Stimulated activated naive CD8-positive, alpha-beta T cell treated with anti-CD3 and anti-CD28 coated beads, Interleukin-15, amount 100 ng/mL, for 72 hours (primary cell): ENCODE measurements around the gene STYXL1.
"Not testable (repeated sequence)": the region's sequence is repeated elsewhere in the genome, so short reads cannot be mapped to it uniquely, and the experiment has no call there.

Experiments used
- ATAC-seq: fragments of 150-1000 bp; cut with Tn5 transposase; 2 replicates; pipeline ENCODE4 v1.10.0; 2021; ENCODE audit warnings: mild to moderate bottlenecking, moderate library complexity
- DNase-seq, 2 donors: peaks; one replicate each; pipeline ENCODE4 v3.0.0; 2021 to 2022
- H3K27ac Mint-ChIP-seq, 2 donors: one replicate each; pipeline ENCODE4 v1.8.0; 2022; ENCODE audit warnings: mild to moderate bottlenecking in 2 of 2, mixed read lengths in 2 of 2, moderate library complexity in 2 of 2
- H3K27me3 Mint-ChIP-seq: one replicate; pipeline ENCODE4 v1.8.0; 2022; ENCODE audit warnings: mixed read lengths
- H3K4me1 Mint-ChIP-seq: one replicate; pipeline ENCODE4 v1.8.0; 2022; ENCODE audit warnings: mild to moderate bottlenecking, mixed read lengths
- H3K4me3 Mint-ChIP-seq, 2 donors: one replicate each; pipeline ENCODE4 v1.8.0; 2022; ENCODE audit warnings: mild to moderate bottlenecking in 2 of 2, mixed read lengths in 2 of 2, moderate library complexity in 1 of 2
- H3K9me3 Mint-ChIP-seq, 2 donors: one replicate each; pipeline ENCODE4 v1.8.0; 2022; ENCODE audit warnings: mixed read lengths in 2 of 2

Gene STYXL1, protein sequence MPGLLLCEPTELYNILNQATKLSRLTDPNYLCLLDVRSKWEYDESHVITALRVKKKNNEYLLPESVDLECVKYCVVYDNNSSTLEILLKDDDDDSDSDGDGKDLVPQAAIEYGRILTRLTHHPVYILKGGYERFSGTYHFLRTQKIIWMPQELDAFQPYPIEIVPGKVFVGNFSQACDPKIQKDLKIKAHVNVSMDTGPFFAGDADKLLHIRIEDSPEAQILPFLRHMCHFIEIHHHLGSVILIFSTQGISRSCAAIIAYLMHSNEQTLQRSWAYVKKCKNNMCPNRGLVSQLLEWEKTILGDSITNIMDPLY

DNA sequence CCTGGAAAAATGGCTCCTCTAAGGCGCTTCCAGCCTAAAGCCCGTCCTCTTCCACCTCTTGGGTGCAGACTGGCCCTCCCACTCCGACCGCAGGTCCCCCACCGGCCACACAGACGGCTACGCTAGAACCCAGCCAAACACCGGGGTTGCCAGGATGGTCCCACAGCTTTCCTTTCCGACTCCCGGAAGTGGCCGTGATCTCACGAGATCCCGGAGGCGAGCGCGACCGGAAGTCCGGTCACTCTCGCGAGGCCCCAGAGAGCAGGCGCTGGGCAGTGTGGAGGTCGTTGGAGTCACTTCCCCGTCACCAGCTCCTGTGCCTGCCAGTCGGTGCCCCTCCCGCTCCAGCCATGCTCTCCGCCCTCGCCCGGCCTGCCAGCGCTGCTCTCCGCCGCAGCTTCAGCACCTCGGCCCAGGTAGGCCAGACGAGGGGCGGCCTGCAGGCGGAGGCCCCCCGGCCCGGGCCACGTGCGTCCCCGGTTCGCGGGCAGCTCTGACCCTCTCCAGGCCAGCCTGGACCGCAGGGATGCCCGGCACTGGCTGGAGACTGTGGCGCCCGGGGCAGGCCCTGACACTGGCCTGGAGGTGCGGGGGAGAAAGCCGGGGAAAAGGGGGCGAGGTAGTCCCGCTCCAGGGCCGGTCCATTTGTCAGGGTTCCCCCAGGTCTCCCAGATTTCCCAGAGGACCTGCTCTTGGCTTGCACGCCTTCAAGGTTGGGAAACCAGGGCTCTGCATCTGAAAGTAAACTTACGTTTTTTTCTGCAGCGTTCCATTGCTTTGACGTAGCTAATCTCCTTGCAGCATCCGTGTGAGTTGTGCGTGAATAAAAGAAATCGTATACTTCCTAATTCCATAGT is at the start of gene STYXL1, which contains the start of gene MDH2:
Gene STYXL1 (minus strand): TSS at position 190 of the 857 bp plus-strand sequence. CDS start 17,477 bp downstream, outside the sequence.
Gene MDH2 (plus strand): TSS at position 296 of the 857 bp plus-strand sequence. CDS start 55 bp downstream, at position 351.
- H3K4me1 Mint-ChIP-seq = peaks cover 54% of the 10 kb centered on the region
- H3K9me3 Mint-ChIP-seq = no peaks in the 10 kb centered on the region
- H3K27ac Mint-ChIP-seq = peak within 1 kb of the TSS; percentile 99
- DNase-seq (peak; percentile 85 to 94), ATAC-seq (peak; percentile 98)
- H3K27me3 Mint-ChIP-seq = no peaks in the 10 kb centered on the region
- H3K4me3 Mint-ChIP-seq = peak within 1 kb of the TSS; percentile 98

DNA sequence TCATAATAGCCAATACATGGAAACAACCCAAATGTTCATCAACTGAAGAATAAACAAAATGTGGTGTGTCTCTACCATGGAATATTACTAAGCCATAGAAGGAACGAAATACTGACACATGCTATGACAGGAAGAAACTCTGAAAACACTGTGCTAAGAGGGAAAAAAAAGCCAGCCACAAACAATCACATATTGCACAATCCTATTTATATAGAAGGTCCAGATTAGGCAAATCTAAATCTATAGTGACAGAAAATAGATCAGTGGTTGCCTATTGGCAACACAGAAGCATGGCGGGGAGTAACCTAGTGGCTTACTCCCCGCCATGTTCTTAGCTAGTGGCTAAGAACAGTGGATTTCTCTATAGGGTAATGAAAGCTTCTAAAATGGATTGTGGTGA is 48.1 kb upstream of the STYXL1 start:
- H3K4me1 Mint-ChIP-seq = no peaks in the 10 kb centered on the region
- DNase-seq = no peak
- H3K27me3 Mint-ChIP-seq = peaks cover 15% of the 10 kb centered on the region
- H3K4me3 Mint-ChIP-seq = no peak overlapping the region
- no peak overlapping the region for H3K27ac Mint-ChIP-seq
- ATAC-seq = no peak
- H3K9me3 Mint-ChIP-seq = no peaks in the 10 kb centered on the region

DNA sequence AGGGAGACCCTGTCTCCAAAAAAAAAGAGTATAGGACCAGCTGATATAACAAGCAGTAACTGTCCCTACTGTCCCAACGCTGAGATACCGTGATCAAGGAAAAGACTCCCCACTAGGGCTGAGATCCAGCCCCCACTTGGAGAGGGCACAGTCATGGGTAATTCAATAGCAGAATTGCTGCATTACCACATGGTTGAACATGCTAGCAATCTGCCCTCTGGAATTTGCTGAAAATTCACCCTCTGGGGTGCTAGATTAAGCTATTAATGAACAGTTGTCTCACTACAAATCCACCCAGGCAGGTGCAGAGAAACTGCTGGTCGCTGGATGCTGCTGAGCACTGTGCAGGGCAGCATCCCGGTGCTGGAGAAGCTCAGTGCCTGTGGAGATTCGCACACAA is 46.5 kb upstream of the STYXL1 start:
- not testable (repeated sequence) for H3K9me3 Mint-ChIP-seq, H3K4me3 Mint-ChIP-seq, H3K27ac Mint-ChIP-seq, ATAC-seq, H3K4me1 Mint-ChIP-seq, DNase-seq
- H3K27me3 Mint-ChIP-seq = peaks cover 23% of the 10 kb centered on the region

DNA sequence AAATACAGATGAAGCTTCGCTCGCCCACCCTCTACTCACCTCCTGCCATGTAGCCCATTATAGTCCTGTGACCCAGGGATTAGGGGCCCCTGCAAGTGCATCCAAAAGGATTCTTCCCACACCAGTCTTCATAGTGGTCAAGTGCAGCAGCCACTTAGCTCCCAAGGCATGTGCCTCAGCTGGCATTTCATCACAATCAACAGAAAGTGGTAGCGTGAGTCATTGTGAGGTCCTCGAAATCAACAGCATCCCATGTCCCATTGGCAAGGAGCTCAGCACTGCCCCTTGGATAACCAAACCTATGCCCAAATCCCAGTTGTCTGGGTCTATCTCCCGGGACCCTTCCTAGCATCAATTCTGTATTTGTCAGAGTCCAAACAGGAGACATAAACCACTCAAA is 45.7 kb upstream of the STYXL1 start:
- not testable (repeated sequence) for ATAC-seq, H3K4me3 Mint-ChIP-seq, H3K9me3 Mint-ChIP-seq, H3K4me1 Mint-ChIP-seq, DNase-seq, H3K27ac Mint-ChIP-seq
- peaks cover 23% of the 10 kb centered on the region for H3K27me3 Mint-ChIP-seq

DNA sequence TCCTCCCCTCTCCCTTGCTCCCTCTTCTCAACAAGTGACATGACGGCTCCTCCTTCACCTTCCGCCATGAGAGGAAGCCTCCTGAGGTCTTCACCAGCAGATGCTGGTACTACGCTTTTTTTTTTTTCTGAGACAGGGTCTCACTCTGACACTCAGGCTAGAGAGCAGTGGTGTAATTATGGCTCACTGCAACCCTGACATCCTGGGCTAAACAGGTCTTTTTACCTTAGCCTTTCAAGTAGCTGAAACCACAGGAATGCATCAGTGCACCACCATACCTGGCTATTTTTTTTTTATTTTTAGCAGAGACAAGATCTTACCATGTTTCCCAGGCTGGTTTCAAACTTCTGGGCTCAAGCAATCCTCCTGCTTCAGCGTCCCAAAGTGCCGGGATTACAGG is 43.7 kb upstream of the STYXL1 start:
- DNase-seq = no peak
- Mint-ChIP-seq H3K27ac (peak overlapping the region in 1 of 2 donors; percentile 72), H3K9me3 (no peaks in the 10 kb centered on the region), H3K27me3 (peaks cover 13% of the 10 kb centered on the region), H3K4me3 (no peak overlapping the region), H3K4me1 (no peaks in the 10 kb centered on the region)
- no peak for ATAC-seq

DNA sequence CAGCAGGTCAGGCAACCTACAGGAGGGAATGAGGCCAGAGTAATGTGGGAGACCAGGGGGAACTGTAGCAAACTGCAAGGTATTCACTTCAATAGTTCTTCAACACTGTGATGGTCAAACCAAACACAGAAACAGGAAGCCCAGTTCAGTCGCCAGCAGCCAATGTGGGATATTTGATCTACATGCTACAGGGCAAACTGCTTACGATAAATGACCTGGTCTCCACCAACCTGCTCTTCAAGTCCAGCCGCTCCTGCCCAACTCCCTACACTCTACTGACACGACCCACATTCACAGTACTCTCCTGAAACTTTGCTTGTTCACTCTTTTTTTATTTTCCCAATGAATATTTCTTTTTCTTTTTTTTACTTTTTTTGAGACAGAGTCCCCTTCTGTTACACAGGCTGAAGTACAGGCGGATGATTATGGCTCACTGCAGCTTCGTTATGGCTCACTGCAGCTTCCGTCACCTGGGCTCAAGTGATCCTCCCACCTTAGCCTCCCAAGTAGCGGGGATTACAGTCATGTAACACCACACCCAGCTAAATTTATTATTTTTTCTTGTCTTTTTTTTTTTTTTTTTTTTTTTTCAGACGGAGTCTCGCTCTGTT is 42.2 kb upstream of the STYXL1 start:
- ATAC-seq = no peak
- Mint-ChIP-seq H3K4me3 (no peak overlapping the region), H3K9me3 (no peaks in the 10 kb centered on the region), H3K27ac (peak overlapping the region in 1 of 2 donors; percentile 95), H3K27me3 (peaks cover 8% of the 10 kb centered on the region), H3K4me1 (no peaks in the 10 kb centered on the region)
- DNase-seq = no peak

DNA sequence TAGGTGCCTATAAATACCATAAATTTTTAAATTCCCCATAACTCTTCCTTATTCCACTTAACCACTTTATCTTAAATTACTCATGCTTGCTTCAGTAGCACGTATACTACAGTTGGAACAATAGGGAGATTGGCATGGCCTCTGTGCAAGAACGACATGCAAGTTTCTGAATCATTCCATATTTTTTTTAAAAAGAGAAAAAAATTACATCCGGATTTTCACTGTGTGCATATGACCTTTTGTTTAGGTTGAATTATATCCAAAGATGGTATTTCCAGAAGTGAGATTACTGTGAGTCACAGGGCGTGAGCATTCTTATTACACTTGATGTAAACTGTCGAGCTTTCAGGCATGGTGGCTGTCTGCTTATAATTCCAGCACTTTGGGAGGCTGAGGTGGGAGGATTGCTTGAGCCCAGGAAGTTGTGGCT is 39.6 kb upstream of the STYXL1 start:
- not testable (repeated sequence) for H3K4me1 Mint-ChIP-seq, H3K27me3 Mint-ChIP-seq, DNase-seq, H3K4me3 Mint-ChIP-seq, ATAC-seq, H3K9me3 Mint-ChIP-seq, H3K27ac Mint-ChIP-seq

DNA sequence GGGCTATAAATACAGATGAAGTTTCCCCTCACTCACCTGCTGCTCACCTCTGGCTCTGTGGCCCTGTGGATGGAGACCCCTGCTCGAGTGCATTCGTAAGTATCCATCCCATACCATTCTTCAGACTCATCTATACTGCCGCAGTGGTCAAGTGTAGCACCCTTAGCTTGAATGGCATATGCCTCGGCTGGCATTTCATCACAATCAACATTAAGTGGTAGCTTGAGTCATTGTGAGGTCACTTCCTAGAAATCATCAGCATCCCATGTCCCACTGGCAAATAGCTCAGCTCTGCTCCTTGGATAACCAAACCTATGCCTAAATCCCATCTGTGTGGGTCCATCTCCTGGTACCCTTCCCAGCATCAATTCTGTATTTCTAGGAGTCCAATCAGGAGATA is 38.3 kb upstream of the STYXL1 start:
- H3K9me3 Mint-ChIP-seq = no peaks in the 10 kb centered on the region
- DNase-seq (no peak), ATAC-seq (no peak)
- no peak overlapping the region for H3K27ac Mint-ChIP-seq
- no peaks in the 10 kb centered on the region for H3K4me1 Mint-ChIP-seq
- H3K27me3 Mint-ChIP-seq = peaks cover 8% of the 10 kb centered on the region
- no peak overlapping the region for H3K4me3 Mint-ChIP-seq

DNA sequence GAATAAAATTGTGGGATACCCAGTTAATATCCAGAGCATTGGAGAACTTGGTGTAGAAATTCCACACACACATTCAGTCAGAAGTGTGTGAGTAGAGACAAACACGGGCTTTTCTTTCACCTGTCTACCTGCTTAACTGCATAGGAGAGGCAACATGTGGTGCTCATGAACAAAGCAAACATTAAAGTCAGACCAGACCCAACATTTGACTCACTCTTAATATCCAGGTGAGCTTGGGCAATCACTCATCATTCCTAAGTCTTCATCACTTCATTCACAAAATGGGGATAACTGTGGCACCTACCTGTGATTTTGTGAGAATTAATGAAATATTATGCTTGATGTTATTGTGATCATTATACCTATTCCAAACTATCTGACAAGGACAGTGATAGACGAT is 36.3 kb upstream of the STYXL1 start:
- ATAC-seq, DNase-seq, H3K4me3 Mint-ChIP-seq, H3K27me3 Mint-ChIP-seq, H3K4me1 Mint-ChIP-seq, H3K9me3 Mint-ChIP-seq, H3K27ac Mint-ChIP-seq: not testable (repeated sequence)

DNA sequence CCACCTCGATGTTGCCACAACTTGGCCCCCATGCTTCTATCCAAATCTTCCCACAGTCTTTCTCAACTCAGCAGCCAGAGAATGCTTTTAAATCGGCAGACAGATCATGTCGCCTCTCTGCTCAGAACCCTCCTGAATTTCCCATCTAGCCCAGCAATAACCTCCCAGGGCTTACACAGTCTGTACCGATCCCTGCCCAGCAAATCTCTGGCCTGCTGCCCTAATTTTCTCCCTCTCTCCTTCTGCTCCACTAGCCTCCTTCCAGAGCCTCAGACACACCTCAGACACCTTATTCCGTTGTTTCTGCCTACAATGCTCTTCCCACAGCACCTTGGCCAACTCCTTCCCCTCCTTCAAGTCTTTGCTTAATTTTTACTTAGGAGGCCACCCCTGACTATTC is 32.4 kb upstream of the STYXL1 start:
- ATAC-seq (no peak), DNase-seq (no peak)
- Mint-ChIP-seq H3K4me3 (no peak overlapping the region), H3K4me1 (peaks cover 7% of the 10 kb centered on the region), H3K27ac (peak overlapping the region in 1 of 2 donors; percentile 34), H3K27me3 (no peaks in the 10 kb centered on the region), H3K9me3 (no peaks in the 10 kb centered on the region)

DNA sequence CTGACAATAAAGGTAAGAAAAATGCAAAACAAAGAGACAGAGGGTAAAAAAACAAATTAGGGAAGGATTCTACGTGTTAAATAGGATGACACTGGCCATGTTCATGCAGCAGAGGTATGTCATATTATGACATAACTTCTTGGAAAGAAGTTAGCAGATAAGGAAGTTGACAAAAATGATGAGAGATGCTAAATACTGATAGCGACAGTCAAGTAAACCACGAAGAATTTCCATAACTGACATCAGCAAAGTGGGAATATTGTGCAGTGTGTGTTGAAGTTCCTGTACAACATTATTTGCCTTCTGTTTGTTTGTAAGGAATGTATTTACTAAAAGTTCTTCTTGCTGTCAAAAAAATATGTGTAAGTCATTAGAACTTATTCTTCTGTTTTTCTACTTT is 29.6 kb upstream of the STYXL1 start:
- no peaks in the 10 kb centered on the region for H3K9me3 Mint-ChIP-seq

DNA sequence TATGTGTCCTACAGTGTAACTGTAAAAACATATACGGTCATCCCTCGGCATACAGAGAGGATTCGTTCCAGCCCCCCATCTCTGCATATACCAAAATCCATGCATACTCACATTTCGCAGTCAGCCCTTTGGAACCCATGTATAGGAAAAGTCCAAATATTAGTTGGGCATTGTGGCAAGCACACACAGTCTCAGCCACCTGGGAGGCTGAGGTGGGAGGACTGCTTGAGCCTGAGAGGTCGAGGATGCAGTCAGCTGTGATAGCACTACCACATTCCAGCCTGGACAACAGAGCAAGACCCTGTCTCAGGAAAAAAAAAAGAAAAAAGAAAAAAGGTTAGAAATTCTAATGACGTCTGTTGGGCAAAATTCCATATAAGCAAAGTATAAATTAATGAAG is 29.2 kb upstream of the STYXL1 start:
- Mint-ChIP-seq H3K4me1 (peaks cover 7% of the 10 kb centered on the region), H3K4me3 (no peak overlapping the region), H3K27ac (no peak overlapping the region), H3K27me3 (no peaks in the 10 kb centered on the region), H3K9me3 (no peaks in the 10 kb centered on the region)
- ATAC-seq (no peak), DNase-seq (no peak)

More for the DNA sequence above, 29.6 kb upstream of the STYXL1 start:
- H3K4me1 Mint-ChIP-seq = peaks cover 7% of the 10 kb centered on the region
- H3K27me3 Mint-ChIP-seq = no peaks in the 10 kb centered on the region
- ATAC-seq (no peak), DNase-seq (no peak)
- H3K4me3 Mint-ChIP-seq = no peak overlapping the region
- H3K27ac Mint-ChIP-seq = peak overlapping the region in 1 of 2 donors; percentile 12

DNA sequence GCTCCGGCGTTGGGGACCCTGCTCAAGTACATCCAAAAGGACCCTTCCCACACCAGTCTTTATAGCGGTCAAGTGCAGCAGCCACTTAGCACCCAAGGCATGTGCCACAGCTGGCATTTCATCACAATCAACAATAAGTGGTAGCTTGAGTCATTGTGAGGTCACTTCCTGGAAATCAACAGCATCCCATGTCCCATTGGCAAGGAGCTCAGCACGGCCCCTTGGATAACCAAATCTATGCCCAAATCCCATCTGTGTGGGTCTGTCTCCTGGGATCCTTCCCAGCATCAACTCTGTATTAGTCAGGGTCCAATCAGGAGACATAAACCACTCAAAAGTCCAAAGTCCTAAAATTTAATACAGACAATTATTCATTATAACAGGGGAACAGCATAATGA is 27.2 kb upstream of the STYXL1 start:
- DNase-seq = no peak
- no peak overlapping the region for H3K27ac Mint-ChIP-seq
- peaks cover 7% of the 10 kb centered on the region for H3K4me1 Mint-ChIP-seq
- no peaks in the 10 kb centered on the region for H3K9me3 Mint-ChIP-seq
- no peak for ATAC-seq
- H3K27me3 Mint-ChIP-seq = no peaks in the 10 kb centered on the region
- H3K4me3 Mint-ChIP-seq = no peak overlapping the region

DNA sequence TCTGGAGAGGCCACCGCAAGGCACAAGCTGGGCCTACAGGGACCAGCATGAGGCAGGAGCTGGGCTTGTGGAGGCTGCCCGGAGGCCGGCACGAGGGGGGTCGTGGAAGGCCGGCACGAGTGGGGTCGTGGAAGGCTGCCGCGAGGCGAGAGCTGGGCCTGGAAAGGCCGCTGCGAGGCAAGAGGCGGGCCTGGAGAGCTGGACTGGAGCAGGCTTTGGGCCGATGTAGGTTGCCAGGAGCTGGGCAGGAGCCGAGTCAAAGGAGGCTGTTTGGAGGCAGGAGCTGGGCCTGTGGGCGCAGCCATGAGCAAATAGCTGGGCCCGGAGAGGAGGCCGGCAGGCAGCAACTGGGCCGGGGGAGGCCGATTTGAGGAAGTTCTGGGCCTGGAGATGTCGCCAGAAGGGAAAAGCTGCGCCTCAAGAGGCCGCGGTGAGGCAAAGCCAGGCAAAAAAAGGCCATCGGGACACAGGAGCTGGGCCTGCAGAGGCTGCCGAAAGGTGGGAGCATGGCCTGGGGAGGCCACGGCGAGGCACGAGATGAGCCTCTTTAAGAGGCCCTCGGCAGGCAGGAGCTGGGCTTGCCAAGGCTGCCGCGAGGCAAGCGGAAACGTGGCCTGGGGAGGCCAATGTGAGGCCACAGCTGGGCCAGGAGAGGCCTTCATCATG is 26.6 kb upstream of the STYXL1 start:
- Mint-ChIP-seq H3K27ac (peak overlapping the region in 1 of 2 donors; percentile 25), H3K27me3 (no peaks in the 10 kb centered on the region), H3K4me1 (peaks cover 7% of the 10 kb centered on the region), H3K4me3 (no peak overlapping the region), H3K9me3 (no peaks in the 10 kb centered on the region)
- DNase-seq (no peak), ATAC-seq (no peak)

DNA sequence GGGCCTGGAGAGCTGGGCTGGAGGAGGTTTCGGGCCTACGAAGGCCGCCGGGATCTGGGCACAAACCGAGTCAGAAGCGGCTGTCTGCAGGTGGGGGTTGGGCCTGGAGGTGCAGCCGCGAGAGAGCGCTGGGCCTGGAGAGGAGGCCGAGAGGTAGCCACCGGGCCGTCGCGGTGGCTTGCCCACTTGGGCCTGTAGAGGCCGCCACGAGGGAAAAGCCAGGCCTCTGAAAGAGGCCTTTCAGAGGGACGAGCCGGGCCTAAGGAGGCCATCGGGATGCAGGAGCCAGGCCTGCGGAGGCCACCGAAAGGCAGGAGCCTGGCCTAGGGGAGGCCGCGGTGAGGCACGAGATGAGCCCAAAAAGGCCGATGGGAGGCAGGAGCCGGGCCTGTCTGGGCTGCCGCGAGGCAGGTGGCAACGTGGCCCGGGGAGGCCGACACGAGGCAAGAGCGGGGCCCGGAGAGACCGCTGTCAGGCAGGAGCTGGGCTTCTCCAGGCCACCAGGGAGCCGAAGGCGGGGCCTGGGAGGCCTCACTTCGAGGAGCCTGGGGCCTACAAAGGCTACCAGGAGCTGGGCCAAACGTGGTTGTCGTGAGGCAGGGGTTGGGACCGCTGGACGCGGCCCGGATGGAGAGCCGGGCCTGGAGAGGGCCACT is 25.7 kb upstream of the STYXL1 start:
- H3K9me3 Mint-ChIP-seq = no peaks in the 10 kb centered on the region
- ATAC-seq = no peak
- no peak overlapping the region for H3K4me3 Mint-ChIP-seq
- DNase-seq = no peak
- H3K4me1 Mint-ChIP-seq = peaks cover 7% of the 10 kb centered on the region
- no peaks in the 10 kb centered on the region for H3K27me3 Mint-ChIP-seq
- no peak overlapping the region for H3K27ac Mint-ChIP-seq
